Left lung (tissue), 10 donors: Measurements from ENCODE around the gene RIMKLA. TPM values are rescaled to one million over a fixed set of nuclear protein-coding genes. Genes with fewer than 3 reads are reported as not detected.
A peak's percentile ranks its signal among the peaks of the same experiment; 100 is the strongest.

Source experiments
- ATAC-seq: fragments of 200-7000 bp; cut with Tn5 transposase; one replicate; pipeline ENCODE4 v1.9.1; 2020; ENCODE audit warnings: moderate library complexity
- DNase-seq, 4 donors: peaks; one replicate each; pipeline ENCODE4 v3.0.0-alpha.2; 2013 to 2020
- H3K27ac ChIP-seq, 2 donors: fragments of 200-600 bp; sonication (generic) in 1 of 2; one replicate each; pipeline versions ENCODE4 v1.5.0 to v1.8.0; 2020 to 2021
- H3K27me3 ChIP-seq, 2 donors: fragments of 200-600 bp; sonication (generic) in 1 of 2; one replicate each; pipeline versions ENCODE4 v1.5.0 to v1.8.0; 2020 to 2021
- H3K36me3 ChIP-seq, 2 donors: fragments of 200-600 bp; sonication (generic) in 1 of 2; one replicate each; pipeline versions ENCODE4 v1.5.0 to v1.8.0; 2020 to 2021
- H3K4me1 ChIP-seq, 2 donors: fragments of 200-600 bp; one replicate each; pipeline ENCODE4 v1.8.0; 2021
- H3K4me3 ChIP-seq, 2 donors: fragments of 200-600 bp; sonication (generic) in 1 of 2; one replicate each; pipeline versions ENCODE4 v1.5.0 to v1.8.0; 2020 to 2021; ENCODE audit warnings: mild to moderate bottlenecking in 1 of 2
- H3K9me3 ChIP-seq, 2 donors: fragments of 200-600 bp; sonication (generic) in 1 of 2; one replicate each; pipeline versions ENCODE4 v1.5.0 to v1.8.0; 2020 to 2021
- intact Hi-C, 2 donors: fragments of 100-400 bp; cut with DNase I; formaldehyde crosslinking; loops; one replicate each; pipeline versions ENCODE4 v1.11.2 to v1.14.2; 2022
- polyA plus RNA-seq, 6 donors: library from polyadenylated mRNA; unstranded; fragments of 120-200 nt; gene quantifications; one replicate each; pipeline ENCODE4 v1.2.1, GENCODE V29; 2013; ENCODE audit not compliant: insufficient read length in 6 of 6
- total RNA-seq, 2 donors: library from RNA; stranded (reverse); fragmentation: NEBNext Ultra II Directional; extraction: Animal tissue kit (Norgen Biotek cat#: 25700); gene quantifications; one replicate each; pipeline ENCODE4 v1.2.1, GENCODE V29; 2021
- TF ChIP-seq, protein P1 (sequence below), 2 donors: fragments of 200-600 bp; sonication (generic) in 1 of 2; IDR thresholded peaks; one replicate each; pipeline versions ENCODE4 v1.5.0 to v1.8.0; 2021; ENCODE audit warnings: antibody characterized with exemption in 2 of 2
- donor health status: DM: no; HTN: yes; CAD: no.
- donor health status: DM: no; HTN: no; CAD: no.

RIMKLA gene
- total and polyA plus RNA-seq, 8 donors, result 0.40 to 11.4 (median 0.78) TPM

DNA sequence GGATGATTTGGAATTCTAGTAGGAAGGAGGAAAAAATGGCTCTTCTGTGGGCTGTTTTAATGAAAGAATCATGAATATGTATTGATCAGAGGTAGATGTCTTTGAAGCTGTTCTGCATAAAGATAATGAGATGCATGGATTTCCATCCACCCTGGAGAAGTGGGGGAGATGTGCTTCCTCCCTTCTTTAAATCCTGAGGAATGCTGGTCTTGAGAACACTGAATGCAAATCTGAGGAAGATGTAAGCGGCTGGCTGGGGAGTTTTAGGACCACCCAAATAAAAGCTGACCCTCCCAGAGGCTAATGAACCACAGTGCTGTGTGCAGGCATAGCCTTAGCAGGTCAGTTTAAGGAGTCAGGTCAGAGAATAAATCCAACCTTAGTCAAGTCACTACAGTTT is 37.9 kb downstream of the RIMKLA start:
- Histone ChIP-seq H3K9me3 (no peaks in the 10 kb centered on the region), H3K27me3 (no peaks in the 10 kb centered on the region), H3K36me3 (no peaks in the 10 kb centered on the region), H3K4me3 (no peak overlapping the region), H3K27ac (no peak overlapping the region), H3K4me1 (peaks cover 0 to 4% of the 10 kb centered on the region in 2 donors)
- DNase-seq (no peak), ATAC-seq (no peak)
- TF ChIP-seq, protein P1, sequence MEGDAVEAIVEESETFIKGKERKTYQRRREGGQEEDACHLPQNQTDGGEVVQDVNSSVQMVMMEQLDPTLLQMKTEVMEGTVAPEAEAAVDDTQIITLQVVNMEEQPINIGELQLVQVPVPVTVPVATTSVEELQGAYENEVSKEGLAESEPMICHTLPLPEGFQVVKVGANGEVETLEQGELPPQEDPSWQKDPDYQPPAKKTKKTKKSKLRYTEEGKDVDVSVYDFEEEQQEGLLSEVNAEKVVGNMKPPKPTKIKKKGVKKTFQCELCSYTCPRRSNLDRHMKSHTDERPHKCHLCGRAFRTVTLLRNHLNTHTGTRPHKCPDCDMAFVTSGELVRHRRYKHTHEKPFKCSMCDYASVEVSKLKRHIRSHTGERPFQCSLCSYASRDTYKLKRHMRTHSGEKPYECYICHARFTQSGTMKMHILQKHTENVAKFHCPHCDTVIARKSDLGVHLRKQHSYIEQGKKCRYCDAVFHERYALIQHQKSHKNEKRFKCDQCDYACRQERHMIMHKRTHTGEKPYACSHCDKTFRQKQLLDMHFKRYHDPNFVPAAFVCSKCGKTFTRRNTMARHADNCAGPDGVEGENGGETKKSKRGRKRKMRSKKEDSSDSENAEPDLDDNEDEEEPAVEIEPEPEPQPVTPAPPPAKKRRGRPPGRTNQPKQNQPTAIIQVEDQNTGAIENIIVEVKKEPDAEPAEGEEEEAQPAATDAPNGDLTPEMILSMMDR (IDR thresholded peaks at IDR 0.05), result no peak
- intact Hi-C loops, result no loop called here

DNA sequence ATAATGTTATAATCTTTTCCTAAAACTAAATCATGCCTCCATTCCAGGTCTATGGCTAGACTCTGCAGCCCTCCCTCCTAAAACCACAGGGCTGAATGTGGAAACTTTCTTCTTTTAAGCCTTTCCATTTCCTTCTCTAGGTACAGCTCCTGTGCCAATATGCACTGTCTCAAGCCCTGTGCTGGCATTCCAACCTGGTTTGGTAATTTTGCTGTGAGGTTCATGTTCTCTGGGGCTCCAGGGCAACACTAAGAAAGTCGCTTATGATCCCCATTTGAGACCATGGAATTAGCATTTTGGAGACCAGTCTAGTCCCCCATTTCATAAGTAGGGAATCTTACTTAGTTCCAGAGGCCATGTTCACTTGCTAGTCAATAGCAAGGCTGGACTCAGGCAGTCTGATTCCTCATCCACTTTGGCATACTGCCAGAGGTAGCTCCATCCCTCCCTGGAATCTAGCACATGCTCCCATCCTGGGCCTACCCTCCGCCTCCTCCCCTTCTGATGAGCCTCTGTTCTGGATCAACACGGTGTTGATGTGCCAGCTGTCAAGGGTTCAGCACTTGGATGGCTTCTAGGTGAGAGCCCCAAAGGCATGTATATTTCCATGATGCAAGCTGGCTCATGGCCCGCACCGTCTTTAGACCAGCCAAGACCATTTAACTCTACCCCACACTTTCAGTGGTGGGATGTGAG is 38.7 kb downstream of the RIMKLA start:
- intact Hi-C loops, result no loop called here
- Histone ChIP-seq H3K36me3 (no peaks in the 10 kb centered on the region), H3K9me3 (no peaks in the 10 kb centered on the region), H3K27me3 (no peaks in the 10 kb centered on the region), H3K4me3 (no peak overlapping the region), H3K4me1 (peaks cover 0 to 4% of the 10 kb centered on the region in 2 donors), H3K27ac (no peak overlapping the region)
- ATAC-seq, result no peak
- TF ChIP-seq, protein P1 (IDR thresholded peaks at IDR 0.05), result no peak
- peak in 3 of 4 donors; percentile 34 to 44 (median 43) for DNase-seq

DNA sequence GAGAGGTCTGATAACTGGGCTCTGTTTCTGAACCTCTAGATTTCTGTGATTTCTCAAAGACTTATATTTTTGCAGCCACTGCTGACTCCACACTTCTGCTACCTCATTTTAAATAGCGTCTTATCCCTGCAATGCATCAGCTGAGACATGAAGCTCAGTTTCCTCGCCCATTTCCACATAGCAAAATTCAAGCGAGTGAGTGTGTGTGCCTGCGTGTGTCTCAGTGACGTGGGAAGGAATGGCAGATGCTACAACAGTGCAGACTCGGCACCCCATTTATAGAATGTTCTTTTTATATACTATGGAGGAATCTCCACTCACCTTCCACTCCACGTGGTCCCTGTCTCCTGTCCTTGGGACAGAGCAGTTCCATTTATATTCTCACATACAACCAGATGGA is 39.5 kb downstream of the RIMKLA start:
- ATAC-seq (no peak), DNase-seq (peak in 1 of 4 donors; percentile 21)
- intact Hi-C loops, result no loop called here
- Histone ChIP-seq H3K36me3 (no peaks in the 10 kb centered on the region), H3K27me3 (no peaks in the 10 kb centered on the region), H3K9me3 (no peaks in the 10 kb centered on the region), H3K4me1 (peaks cover 0 to 4% of the 10 kb centered on the region in 2 donors), H3K4me3 (no peak overlapping the region), H3K27ac (no peak overlapping the region)
- TF ChIP-seq, protein P1 (IDR thresholded peaks at IDR 0.05), result no peak

DNA sequence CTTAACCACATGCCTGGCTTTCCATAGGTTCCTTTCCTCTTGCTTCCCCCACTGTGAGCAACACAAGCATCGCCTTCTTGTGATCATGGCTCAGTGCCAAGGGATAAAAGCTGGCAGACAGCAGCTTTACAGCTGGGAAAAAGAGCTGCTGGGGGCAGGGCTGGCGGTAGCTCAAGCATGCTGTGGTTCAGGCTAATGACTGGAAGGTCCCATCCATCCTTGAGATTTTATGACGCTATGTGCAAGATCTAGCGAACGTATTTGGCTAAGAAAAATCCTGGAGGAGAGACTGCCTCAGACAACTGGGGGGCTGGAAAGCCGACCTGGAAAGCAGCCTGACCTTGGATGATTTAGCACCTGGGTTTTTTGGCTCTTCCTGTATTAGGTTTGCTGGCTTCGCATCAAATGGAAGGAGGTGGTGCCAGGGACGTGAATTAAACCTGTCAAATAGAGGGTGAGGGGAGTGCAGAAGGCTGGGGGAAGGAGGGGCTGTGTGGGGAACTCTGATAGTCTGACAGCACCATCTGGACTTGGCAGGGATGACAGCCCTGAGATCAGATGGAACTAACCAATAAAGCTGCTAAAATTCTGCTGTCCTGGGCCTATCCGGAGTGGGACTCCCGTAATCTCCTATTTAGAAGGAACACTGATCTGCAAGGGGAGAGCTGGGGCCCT is 40.5 kb downstream of the RIMKLA start:
- Histone ChIP-seq H3K36me3 (no peaks in the 10 kb centered on the region), H3K27me3 (no peaks in the 10 kb centered on the region), H3K4me1 (peaks cover 0 to 4% of the 10 kb centered on the region in 2 donors), H3K9me3 (no peaks in the 10 kb centered on the region), H3K27ac (no peak overlapping the region), H3K4me3 (no peak overlapping the region)
- intact Hi-C loops, result no loop called here
- TF ChIP-seq, protein P1 (IDR thresholded peaks at IDR 0.05), result no peak
- DNase-seq, result peak in 3 of 4 donors; percentile 58 to 91 (median 83)
- peak; percentile 59 for ATAC-seq

DNA sequence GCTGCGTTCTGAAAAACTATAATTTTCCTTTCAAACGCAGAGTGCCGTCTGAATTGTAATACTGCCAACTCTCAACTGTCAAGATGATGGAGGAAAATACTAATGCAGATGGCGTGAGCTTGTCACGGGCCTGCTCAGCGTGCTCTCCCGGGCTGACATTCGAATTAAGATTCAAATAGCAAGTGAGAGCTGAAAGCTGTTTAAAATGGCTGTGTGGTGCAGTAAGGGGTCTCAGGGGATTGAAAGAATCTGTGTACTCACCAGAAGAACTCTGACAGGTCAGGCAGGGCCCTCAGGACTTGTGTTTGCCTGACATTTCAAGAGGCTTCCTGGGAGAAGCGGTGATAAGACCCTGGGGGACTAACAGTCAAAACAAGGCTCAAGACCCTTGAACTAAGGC is 42.1 kb downstream of the RIMKLA start:
- Histone ChIP-seq H3K4me1 (peaks cover 0 to 4% of the 10 kb centered on the region in 2 donors), H3K9me3 (no peaks in the 10 kb centered on the region), H3K27ac (no peak overlapping the region), H3K36me3 (no peaks in the 10 kb centered on the region), H3K4me3 (no peak overlapping the region), H3K27me3 (no peaks in the 10 kb centered on the region)
- ATAC-seq, result no peak
- intact Hi-C loops, result no loop called here
- no peak for DNase-seq
- TF ChIP-seq, protein P1 (IDR thresholded peaks at IDR 0.05), result no peak
